Measurements from ENCODE around the gene GALNT1. TPM values are rescaled to one million over a fixed set of nuclear protein-coding genes. Genes with fewer than 3 reads are reported as not detected.
"Not testable (repeated sequence)": the region's sequence is repeated elsewhere in the genome, so short reads cannot be mapped to it uniquely, and the experiment has no call there.

The GALNT1 gene
- total RNA-seq = 87.8 TPM

GRCh38 chr18:35581546-35581897 is at the start of gene GALNT1:
Gene GALNT1 (plus strand): TSS chr18:35581740. CDS start chr18:35654663, 72,923 bp downstream.
- DNase-seq = no peak

- DNase-seq = no peak
These were observed 47.6 kb upstream of the GALNT1 start for GRCh38 chr18:35533916-35534405.

- DNase-seq = no peak
These were observed 46.2 kb upstream of the GALNT1 start for GRCh38 chr18:35535297-35535696.

- no peak for DNase-seq
These were observed 39.2 kb upstream of the GALNT1 start for GRCh38 chr18:35542356-35542755.

GRCh38 chr18:35547008-35547605 is 34.4 kb upstream of the GALNT1 start:
- no peak for DNase-seq

GRCh38 chr18:35549564-35549963 is 32.0 kb upstream of the GALNT1 start:
- no peak for DNase-seq

- DNase-seq = no peak
These were observed 28.2 kb upstream of the GALNT1 start for GRCh38 chr18:35553300-35553699.

GRCh38 chr18:35555538-35555937 is 26.0 kb upstream of the GALNT1 start:
- not testable (repeated sequence) for DNase-seq

- no peak for DNase-seq
These were observed 21.7 kb upstream of the GALNT1 start for GRCh38 chr18:35559867-35560266.

GRCh38 chr18:35564795-35565453 is 16.6 kb upstream of the GALNT1 start:
- no peak for DNase-seq

- DNase-seq = no peak
These were observed 15.5 kb upstream of the GALNT1 start for GRCh38 chr18:35566019-35566418.

- no peak for DNase-seq
These were observed 11.4 kb upstream of the GALNT1 start for GRCh38 chr18:35570182-35570581.

- DNase-seq = no peak
These were observed 10.4 kb upstream of the GALNT1 start for GRCh38 chr18:35571138-35571537.

- DNase-seq = no peak
These were observed 8.9 kb upstream of the GALNT1 start for GRCh38 chr18:35572644-35573043.

GRCh38 chr18:35573531-35573930 is 8.0 kb upstream of the GALNT1 start:
- no peak for DNase-seq

- not testable (repeated sequence) for DNase-seq
These were observed 5.2 kb upstream of the GALNT1 start for GRCh38 chr18:35576240-35576845.

GRCh38 chr18:35577045-35577848 is 4.3 kb upstream of the GALNT1 start:
- no peak for DNase-seq

- no peak for DNase-seq
These were observed 3.1 kb upstream of the GALNT1 start for GRCh38 chr18:35578481-35578880.

GRCh38 chr18:35578936-35579335 is 2.6 kb upstream of the GALNT1 start:
- no peak for DNase-seq

- peak; percentile 43 for DNase-seq
These were observed 620 bp upstream of the GALNT1 start for GRCh38 chr18:35580701-35581539.

- DNase-seq = no peak
These were observed 530 bp downstream of the GALNT1 start for GRCh38 chr18:35581898-35582641.

Data from occipital lobe (tissue), 2 donors.